ENCODE data around the gene PHF21B.

The PHF21B gene

DNA sequence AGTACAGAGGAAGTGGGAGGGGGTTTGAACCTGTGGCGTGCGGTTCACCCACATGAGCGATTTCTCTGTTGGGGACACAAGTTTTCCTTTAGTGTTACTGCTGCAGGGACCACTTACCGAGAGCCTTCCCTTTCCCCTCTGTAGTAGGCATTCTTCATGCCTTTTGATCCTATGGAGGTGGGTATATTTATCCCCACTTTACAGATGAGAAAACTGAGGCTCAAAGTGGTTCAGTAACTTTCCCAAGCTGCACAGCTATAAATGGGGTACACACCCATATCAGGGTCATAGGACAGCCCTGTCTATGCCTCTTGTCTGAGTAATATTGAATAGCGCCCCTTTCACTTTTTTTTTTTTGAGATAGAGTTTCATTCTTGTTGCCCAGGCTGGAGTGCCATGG lies 3.3 kb upstream of the PHF21B start:
- DNase-seq = no peak

GRCh38 chr22:45010532-45010900 lies 711 bp upstream of the PHF21B start:
- peak; percentile 64 for DNase-seq

GRCh38 chr22:45008751-45009605 lies 827 bp downstream of the PHF21B start:
- DNase-seq = peak; percentile 77

- DNase-seq = peak; percentile 75
Measured at GRCh38 chr22:45008186-45008681, 1.6 kb downstream of the PHF21B start.

- peak; percentile 87 for DNase-seq
Measured at GRCh38 chr22:45007391-45008185, 2.2 kb downstream of the PHF21B start.

DNA sequence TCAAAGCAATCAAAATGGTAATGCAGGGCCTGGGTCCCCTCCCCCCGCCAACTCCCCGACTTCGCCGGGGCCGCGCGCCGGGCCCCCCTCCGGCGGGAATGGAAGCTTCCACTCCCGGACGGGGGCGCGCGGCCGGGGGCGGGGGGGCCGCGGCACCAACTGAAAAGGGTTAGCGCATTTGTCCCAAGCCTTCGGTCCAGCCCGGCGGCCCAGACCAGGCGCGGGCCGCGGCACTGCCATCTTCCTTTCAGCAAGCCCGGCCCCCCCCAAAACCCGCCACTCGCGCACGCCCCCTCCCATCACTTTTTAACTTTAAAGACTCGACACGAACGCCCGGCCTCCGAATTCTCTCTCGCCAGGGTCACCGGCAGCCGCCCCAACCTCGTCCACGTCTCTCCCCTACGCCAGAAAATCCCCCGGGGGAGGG lies 2.8 kb downstream of the PHF21B start:
- DNase-seq = no peak

GRCh38 chr22:45006111-45006963 lies 3.5 kb downstream of the PHF21B start:
- DNase-seq = no peak

GRCh38 chr22:45001653-45002052 lies 8.2 kb downstream of the PHF21B start:
- DNase-seq = no peak

DNA sequence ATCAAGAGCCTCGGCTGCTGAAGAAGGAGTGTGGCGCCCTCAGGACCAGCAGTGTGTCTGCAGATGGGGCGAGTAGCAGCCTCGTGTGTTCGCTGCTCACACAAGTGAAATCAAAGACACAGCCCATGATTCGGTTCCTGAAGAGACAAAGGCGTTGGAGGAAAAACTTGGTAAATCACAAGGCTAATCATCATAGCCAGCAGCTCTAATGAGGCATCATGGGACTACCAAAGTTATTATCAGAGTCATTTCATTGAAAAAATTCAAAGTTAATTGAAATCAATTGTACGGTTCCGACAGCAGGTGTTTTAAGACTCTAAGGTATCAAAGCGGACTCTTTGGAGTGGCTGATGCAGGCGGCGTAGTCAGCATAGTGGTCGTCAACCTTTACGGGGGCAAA lies 9.5 kb downstream of the PHF21B start:
- no peak for DNase-seq

DNA sequence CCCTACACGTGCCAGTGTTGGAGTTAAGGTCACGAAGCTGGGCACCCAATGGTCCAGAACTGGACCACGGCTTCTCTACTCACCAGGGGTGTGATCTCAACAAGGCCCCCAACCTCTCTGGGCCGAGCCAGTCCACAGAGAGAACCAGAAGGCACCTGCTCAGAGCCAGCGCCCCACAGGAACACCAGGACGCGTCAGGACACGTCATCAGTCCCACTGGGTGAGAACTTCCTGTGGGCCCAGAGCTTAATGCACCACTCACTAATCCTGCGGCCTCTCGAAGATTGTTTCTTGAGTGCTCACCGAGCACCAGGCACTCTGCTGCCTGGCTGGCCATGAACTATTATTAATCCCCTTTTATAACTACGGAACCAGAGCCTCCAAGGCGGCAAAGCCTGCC lies 10.1 kb downstream of the PHF21B start:
- peak; percentile 9 for DNase-seq

GRCh38 chr22:44999231-44999630 lies 10.6 kb downstream of the PHF21B start:
- DNase-seq = no peak

- DNase-seq = no peak
Measured at GRCh38 chr22:44998296-44998695, 11.5 kb downstream of the PHF21B start.

DNA sequence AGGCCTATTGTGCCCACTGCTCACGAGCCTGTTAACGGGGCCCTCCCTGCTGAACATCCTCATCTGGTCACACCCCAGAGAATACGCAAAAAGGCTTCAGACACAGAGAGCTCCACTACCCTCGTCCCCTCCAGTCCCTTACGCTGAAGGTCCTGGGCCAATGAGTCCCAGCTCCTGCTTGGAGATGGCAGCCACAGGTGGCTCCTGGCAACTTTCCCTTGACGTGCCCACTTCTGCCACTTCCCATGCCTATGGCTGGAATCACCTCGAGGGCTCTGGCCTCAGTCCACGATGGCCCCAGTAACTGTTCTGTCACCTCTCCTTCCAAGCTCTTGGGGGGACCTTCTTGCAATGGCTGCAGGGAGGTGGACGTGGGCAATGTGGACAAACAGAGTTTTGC lies 12.7 kb downstream of the PHF21B start:
- no peak for DNase-seq

DNA sequence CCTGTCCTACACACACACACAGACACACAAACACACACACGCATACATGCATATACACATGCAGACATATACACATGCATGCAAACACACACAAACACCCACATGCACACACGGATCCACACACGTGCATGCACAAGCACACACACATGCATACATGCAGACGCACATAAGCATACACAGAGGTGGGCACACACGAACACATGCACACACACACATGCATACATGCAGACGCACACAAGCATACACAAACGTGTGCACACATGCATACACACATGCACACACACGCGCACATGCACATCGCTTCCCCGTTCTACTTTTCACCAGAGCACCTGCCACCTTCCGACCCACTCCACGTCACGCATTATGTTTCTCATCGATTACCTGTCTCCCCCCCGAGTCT lies 13.2 kb downstream of the PHF21B start:
- no peak for DNase-seq

DNA sequence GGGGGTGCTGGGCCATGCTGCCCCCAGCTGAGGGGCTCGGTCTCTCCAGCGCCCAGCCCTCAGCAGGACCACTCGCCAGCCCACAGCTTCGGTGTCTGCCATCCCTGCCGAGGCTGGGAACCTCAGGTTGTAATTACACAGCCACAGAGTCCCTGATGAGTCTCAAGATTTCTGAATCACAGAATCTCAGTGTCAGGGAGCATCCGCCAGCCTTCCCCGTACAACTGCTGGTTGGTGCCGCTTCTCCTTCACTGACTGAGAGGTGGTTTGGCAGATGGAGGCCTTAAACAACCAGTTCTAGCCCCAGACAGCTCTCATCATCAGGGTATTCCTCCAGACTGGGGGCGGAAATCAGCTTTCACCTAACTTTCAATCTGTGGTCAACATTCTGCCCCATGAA lies 13.7 kb downstream of the PHF21B start:
- DNase-seq = no peak

DNA sequence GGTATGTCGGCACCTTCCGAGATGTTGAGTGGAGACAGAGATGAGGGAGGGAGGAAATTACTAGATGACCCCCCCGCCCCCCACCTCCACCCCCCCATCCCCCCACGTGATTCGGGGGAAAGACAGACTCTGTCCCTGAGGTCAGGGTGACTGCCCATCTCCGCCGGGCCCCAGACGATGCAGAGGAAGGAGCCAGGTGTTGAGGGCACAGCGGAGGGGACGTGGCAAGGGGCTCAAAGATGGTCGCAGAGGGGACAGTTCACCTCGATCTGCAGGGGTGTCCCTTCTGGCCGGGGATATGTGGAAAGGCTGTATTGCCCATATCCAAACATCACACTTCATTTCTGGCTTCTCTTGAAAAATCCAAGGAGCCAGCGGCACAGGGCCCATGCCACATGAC lies 14.1 kb downstream of the PHF21B start:
- no peak for DNase-seq

- no peak for DNase-seq
Measured at GRCh38 chr22:44995105-44995514, 14.7 kb downstream of the PHF21B start.

DNA sequence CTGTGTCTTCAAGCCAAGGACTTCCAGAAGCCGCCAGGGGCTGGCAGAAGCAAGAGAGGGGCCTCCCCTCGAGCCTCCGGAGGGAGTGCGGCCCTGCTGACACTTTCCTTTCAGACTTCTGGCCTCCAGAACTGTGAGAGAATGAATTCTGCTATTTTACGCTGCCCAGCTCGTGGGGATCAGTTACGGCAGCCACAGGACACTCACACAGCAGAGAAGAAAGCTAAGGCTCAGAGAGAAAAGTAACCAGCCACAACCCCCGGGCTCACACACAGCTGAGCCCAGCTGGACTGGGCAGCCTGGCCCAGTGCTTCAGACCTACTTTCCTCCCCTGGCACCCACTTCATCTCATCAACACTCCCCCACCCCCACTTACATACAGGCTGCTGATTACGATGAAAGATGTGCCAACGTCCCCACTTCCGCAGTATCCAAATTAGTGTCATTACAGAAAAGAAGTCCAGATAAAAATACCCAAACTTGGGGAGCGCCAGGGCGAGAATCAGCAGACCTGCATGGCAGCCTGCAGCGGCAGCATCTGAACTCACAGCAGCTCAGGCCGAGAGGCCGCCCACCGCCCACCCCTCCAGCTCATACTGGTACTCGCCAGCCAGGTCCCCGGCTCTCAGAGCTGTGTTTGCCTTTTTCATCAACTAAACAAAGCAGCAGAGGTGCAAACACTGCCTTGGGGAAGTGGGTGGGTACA lies 15.3 kb downstream of the PHF21B start:
- DNase-seq = peak; percentile 91

DNA sequence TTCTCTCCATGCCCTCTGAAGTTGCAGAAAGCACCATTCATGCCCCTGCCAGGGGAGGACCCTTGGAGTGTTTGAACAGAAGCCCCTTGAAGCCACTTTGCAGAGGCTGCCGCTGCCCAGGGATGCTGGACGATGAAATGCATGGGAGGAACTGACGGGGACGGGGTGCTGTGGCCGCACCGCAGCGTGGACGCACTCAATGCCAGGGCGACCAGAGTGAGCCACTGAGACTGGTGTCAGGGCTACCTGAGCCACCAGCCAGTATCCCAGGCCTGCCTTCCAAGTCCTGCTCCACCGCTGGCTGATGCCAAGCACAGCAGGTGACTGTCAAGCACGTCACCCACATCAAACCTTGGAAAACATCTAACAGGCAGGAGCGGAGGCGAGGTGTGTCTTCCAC lies 17.6 kb downstream of the PHF21B start:
- no peak for DNase-seq

DNA sequence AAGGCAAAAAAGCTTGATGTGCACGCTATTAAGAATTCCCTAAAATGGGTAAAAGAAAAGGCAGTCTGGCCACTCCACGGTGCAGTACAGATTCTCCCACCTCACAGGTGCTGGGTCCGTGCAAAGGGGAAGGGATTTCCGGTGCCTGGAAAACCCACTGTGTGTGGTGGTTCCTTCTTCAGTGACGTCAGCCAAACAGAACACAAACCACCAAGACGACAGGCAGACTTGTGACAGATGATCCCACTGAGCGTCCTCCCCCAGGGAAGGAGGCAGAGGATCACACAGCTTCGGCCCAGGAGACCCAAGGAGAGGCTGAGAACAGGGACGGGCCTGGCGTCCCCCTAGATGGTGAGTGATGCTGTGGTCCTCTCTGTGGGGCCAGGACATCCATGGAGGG lies 18.6 kb downstream of the PHF21B start:
- DNase-seq = no peak

DNA sequence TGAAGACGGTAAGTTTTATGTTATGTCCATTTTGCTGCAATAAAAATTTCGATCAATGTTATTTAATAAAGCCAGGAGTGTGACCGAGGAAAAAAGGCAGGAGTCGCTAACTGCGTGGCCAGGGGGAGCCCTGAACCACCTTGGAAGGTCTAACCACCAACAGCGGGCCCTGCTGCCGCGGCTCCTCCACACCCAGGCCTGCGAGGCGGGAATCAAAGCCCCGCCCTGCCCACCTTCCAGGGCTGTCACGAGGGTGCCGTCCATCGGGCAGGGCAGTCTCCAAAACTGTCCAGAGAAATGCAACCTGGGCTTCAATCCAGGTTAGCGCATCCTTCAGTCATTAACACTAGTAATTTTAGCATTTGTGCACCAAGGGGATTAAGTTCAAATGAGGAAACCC lies 19.0 kb downstream of the PHF21B start:
- DNase-seq = no peak

DNA sequence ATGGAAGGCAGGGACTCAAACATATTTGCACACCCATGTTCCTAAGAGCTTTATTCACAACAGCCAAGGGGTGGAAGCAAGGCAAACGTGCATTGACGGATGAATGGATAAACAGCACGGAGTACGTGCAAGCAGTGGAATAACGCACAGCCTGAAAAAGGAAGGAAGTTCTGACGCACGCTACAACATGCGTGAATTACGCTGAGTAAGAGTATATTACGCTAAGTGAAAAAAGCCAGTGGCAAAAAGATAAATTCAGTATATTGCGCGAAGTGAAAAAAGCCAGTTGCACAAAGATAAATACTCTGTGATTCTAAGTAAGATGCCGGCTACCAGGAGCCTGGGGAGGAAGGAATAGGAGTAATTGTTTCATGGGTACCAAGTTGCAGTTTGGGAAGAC lies 19.5 kb downstream of the PHF21B start:
- no peak for DNase-seq
